Effector memory CD8-positive, alpha-beta T cell (primary cell): ENCODE measurements around the gene CHST4.
"Not testable (repeated sequence)": the region's sequence is repeated elsewhere in the genome, so short reads cannot be mapped to it uniquely, and the experiment has no call there.

ENCODE experiments used
- ATAC-seq: fragments of 150-1000 bp; cut with Tn5 transposase; replicated peaks from 2 replicates; pipeline ENCODE4 v1.10.0; 2021; ENCODE audit warnings: mild to moderate bottlenecking, moderate library complexity
- DNase-seq, 3 experiments: peaks; one replicate each; pipeline ENCODE4 v3.0.0; 2021
- H3K27ac Mint-ChIP-seq, 2 donors: one replicate each; pipeline ENCODE4 v1.8.0; 2022; ENCODE audit warnings: mild to moderate bottlenecking in 2 of 2, mixed read lengths in 2 of 2, moderate library complexity in 2 of 2
- H3K27me3 Mint-ChIP-seq, 2 donors: one replicate each; pipeline ENCODE4 v1.8.0; 2022; ENCODE audit warnings: mixed read lengths in 2 of 2
- H3K36me3 Mint-ChIP-seq: one replicate; pipeline ENCODE4 v1.8.0; 2022; ENCODE audit warnings: mild to moderate bottlenecking, moderate library complexity, mixed read lengths; ENCODE audit not compliant: insufficient read depth
- H3K4me1 Mint-ChIP-seq, 2 donors: one replicate each; pipeline ENCODE4 v1.8.0; 2022; ENCODE audit warnings: low read depth in 2 of 2, mixed read lengths in 2 of 2
- H3K4me3 Mint-ChIP-seq, 2 donors: one replicate each; pipeline ENCODE4 v1.8.0; 2022; ENCODE audit warnings: mild to moderate bottlenecking in 2 of 2, mixed read lengths in 2 of 2, moderate library complexity in 2 of 2
- H3K9me3 Mint-ChIP-seq, 2 donors: one replicate each; pipeline ENCODE4 v1.8.0; 2022; ENCODE audit warnings: mixed read lengths in 2 of 2

The CHST4 gene

GRCh38 chr16:71500964-71501363 lies 25.3 kb upstream of the CHST4 start:
- H3K4me1 Mint-ChIP-seq = no peaks in the 10 kb centered on the region
- no peak overlapping the region for H3K27ac Mint-ChIP-seq
- ATAC-seq (no peak), DNase-seq (no peak)
- peaks cover 20 to 36% of the 10 kb centered on the region in 2 donors for H3K27me3 Mint-ChIP-seq
- peaks cover 3% of the 10 kb centered on the region for H3K36me3 Mint-ChIP-seq
- no peak overlapping the region for H3K4me3 Mint-ChIP-seq
- no peaks in the 10 kb centered on the region for H3K9me3 Mint-ChIP-seq

GRCh38 chr16:71501547-71501946 lies 24.7 kb upstream of the CHST4 start:
- Mint-ChIP-seq H3K36me3 (peaks cover 3% of the 10 kb centered on the region), H3K9me3 (no peaks in the 10 kb centered on the region), H3K27ac (no peak overlapping the region), H3K4me3 (no peak overlapping the region), H3K27me3 (peaks cover 20 to 36% of the 10 kb centered on the region in 2 donors), H3K4me1 (no peaks in the 10 kb centered on the region)
- DNase-seq (no peak), ATAC-seq (no peak)

DNA sequence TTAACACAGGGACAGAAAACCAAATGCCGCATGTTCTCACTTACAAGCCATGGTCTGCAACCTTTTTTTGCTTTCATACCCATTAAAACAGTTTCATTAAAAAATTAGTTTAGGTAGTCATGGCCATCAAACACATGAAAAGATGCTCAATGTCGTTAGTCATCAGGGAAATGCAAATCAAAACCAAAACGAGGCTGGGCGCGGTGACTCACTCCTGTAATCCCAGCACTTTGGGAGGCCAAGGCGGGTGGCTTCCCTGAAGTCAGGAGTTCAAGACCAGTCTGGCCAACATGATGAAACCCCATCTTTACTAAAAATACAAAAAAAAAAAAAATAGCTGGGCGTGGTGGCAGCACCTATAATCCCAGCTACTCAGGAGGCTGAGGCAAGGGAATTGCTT lies 22.2 kb upstream of the CHST4 start:
- not testable (repeated sequence) for DNase-seq, H3K9me3 Mint-ChIP-seq, H3K36me3 Mint-ChIP-seq, H3K4me1 Mint-ChIP-seq, H3K4me3 Mint-ChIP-seq, H3K27ac Mint-ChIP-seq, ATAC-seq
- H3K27me3 Mint-ChIP-seq = peaks cover 20 to 27% of the 10 kb centered on the region in 2 donors

DNA sequence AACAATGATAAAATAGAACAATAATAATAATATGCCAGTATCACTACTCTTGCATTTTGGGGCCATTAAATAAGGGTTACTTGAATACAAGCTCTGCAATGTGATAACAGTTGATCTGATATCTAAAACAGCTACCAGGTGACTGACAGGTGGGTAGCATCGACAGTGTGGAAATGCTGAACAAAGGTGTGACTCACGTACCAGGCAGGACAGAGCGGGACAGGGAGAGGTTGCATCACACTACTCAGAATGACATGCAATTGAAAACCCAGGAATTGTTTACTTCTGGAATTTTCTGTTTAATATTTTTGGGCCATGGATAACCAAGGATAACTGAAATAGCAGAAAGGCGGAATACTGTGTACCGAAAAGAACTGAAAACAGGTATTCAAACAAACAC lies 21.3 kb upstream of the CHST4 start:
- Mint-ChIP-seq H3K27me3 (peaks cover 21 to 22% of the 10 kb centered on the region in 2 donors), H3K4me3 (no peak overlapping the region), H3K4me1 (no peaks in the 10 kb centered on the region), H3K36me3 (no peaks in the 10 kb centered on the region), H3K9me3 (no peaks in the 10 kb centered on the region), H3K27ac (no peak overlapping the region)
- no peak for DNase-seq
- ATAC-seq = no peak

GRCh38 chr16:71507061-71507460 lies 19.2 kb upstream of the CHST4 start:
- Mint-ChIP-seq H3K4me1 (no peaks in the 10 kb centered on the region), H3K4me3 (no peak overlapping the region), H3K9me3 (no peaks in the 10 kb centered on the region), H3K36me3 (no peaks in the 10 kb centered on the region), H3K27me3 (peaks cover 13 to 25% of the 10 kb centered on the region in 2 donors), H3K27ac (no peak overlapping the region)
- ATAC-seq (no peak), DNase-seq (no peak)

GRCh38 chr16:71513302-71513701 lies 12.9 kb upstream of the CHST4 start:
- no peaks in the 10 kb centered on the region for H3K36me3 Mint-ChIP-seq
- ATAC-seq (no peak), DNase-seq (no peak)
- H3K4me3 Mint-ChIP-seq = no peak overlapping the region
- peaks cover 23 to 35% of the 10 kb centered on the region in 2 donors for H3K27me3 Mint-ChIP-seq
- H3K4me1 Mint-ChIP-seq = no peaks in the 10 kb centered on the region
- H3K27ac Mint-ChIP-seq = no peak overlapping the region
- H3K9me3 Mint-ChIP-seq = no peaks in the 10 kb centered on the region

DNA sequence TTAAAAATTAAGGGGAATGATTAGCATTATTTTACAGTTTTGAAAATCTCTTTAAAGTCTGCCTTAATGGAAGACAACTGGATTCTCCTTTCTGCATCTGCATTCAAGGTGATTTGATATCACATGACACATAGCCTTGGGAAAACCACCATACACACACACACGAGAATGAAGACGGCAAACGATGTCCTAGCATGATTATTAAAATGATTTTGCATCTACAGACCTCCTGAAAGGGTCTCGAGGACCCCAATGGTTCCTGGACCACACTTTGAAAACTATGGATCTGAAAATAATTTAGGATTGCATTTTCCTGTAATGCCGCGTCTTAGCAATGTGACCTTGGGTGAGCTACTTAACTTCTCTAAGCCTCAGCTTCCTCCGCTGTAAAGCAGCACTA lies 11.8 kb upstream of the CHST4 start:
- peaks cover 19 to 35% of the 10 kb centered on the region in 2 donors for H3K27me3 Mint-ChIP-seq
- no peaks in the 10 kb centered on the region for H3K9me3 Mint-ChIP-seq
- H3K4me1 Mint-ChIP-seq = no peaks in the 10 kb centered on the region
- DNase-seq (no peak), ATAC-seq (no peak)
- H3K36me3 Mint-ChIP-seq = no peaks in the 10 kb centered on the region
- no peak overlapping the region for H3K4me3 Mint-ChIP-seq
- H3K27ac Mint-ChIP-seq = no peak overlapping the region

DNA sequence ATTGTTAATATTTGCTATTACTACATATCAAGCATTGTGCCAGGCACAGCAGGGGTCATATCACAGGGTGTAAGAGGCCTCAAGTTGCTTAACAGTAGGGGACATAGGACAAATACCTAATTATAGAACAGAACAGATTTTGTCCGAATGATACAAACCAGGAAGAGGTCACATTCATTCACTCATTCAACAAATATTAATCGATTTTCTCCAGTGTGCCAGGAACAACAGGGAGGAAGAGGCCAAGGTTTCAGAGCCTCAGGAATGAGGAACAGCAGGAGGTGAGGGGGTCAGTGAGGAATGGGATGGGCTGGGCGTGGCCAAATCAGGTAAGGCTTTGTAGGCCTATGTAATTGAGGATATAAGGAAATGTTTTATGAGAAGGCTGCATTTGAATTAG lies 11.2 kb upstream of the CHST4 start:
- Mint-ChIP-seq H3K27me3 (peaks cover 14 to 35% of the 10 kb centered on the region in 2 donors), H3K27ac (no peak overlapping the region), H3K4me3 (no peak overlapping the region), H3K9me3 (no peaks in the 10 kb centered on the region), H3K36me3 (no peaks in the 10 kb centered on the region), H3K4me1 (no peaks in the 10 kb centered on the region)
- no peak for ATAC-seq
- no peak for DNase-seq

GRCh38 chr16:71520550-71520949 lies 5.7 kb upstream of the CHST4 start:
- Mint-ChIP-seq H3K27me3 (peaks cover 25 to 40% of the 10 kb centered on the region in 2 donors), H3K27ac (no peak overlapping the region), H3K4me3 (no peak overlapping the region), H3K9me3 (no peaks in the 10 kb centered on the region), H3K4me1 (no peaks in the 10 kb centered on the region), H3K36me3 (no peaks in the 10 kb centered on the region)
- DNase-seq (no peak), ATAC-seq (no peak)

GRCh38 chr16:71524566-71525553 lies 1.4 kb upstream of the CHST4 start:
- Mint-ChIP-seq H3K4me1 (no peaks in the 10 kb centered on the region), H3K36me3 (no peaks in the 10 kb centered on the region), H3K4me3 (no peak overlapping the region), H3K27me3 (peaks cover 47 to 72% of the 10 kb centered on the region in 2 donors), H3K9me3 (no peaks in the 10 kb centered on the region), H3K27ac (no peak overlapping the region)
- DNase-seq = no peak
- ATAC-seq = no peak

- Mint-ChIP-seq H3K36me3 (no peaks in the 10 kb centered on the region), H3K27me3 (peaks cover 35 to 62% of the 10 kb centered on the region in 2 donors), H3K9me3 (no peaks in the 10 kb centered on the region), H3K4me1 (no peaks in the 10 kb centered on the region), H3K27ac (no peak overlapping the region), H3K4me3 (no peak overlapping the region)
- ATAC-seq (no peak), DNase-seq (no peak)
These were observed 2.0 kb downstream of the CHST4 start for GRCh38 chr16:71528257-71528656.

DNA sequence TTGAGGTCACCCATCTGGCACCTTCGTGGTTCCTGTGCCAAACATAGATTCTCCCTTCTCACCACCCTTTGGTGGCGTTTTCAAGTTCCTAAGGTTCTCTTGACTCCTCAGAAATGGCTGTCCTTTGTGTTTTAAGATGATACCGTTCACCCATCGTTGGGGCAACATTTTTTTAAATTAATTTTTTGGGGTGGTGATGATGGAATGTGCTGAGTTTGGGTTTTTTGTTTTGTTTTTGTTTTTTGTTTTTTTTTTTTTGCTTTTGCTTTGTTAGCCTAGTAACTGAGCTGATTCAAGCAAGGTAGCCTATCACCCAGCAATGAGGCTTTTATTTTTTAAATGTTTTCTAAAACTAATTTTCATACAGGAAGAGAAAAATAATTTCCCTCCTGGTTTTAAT lies 2.6 kb downstream of the CHST4 start:
- Mint-ChIP-seq H3K4me3 (no peak overlapping the region), H3K36me3 (no peaks in the 10 kb centered on the region), H3K27me3 (peaks cover 35 to 56% of the 10 kb centered on the region in 2 donors), H3K9me3 (no peaks in the 10 kb centered on the region), H3K27ac (no peak overlapping the region), H3K4me1 (no peaks in the 10 kb centered on the region)
- DNase-seq (no peak), ATAC-seq (no peak)

DNA sequence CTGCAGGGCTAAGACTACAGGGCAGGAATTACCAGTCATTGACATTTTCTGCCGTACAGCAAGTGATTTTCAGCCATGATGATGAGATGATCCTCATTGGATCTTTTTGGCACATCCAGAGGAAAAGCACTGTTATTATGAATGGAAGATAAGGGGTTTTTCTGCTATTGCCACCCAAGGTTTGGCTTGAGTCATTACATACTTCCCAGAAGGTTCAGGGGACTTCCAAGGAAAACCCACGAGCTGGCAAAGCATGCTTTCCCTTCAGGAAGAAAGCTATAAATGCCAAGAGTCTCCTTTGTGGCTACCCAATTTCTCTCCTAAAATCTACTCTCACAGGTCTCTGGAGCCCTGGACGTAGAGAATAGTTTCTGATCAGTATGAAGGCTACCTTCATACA lies 6.1 kb downstream of the CHST4 start:
- no peak for DNase-seq
- no peak for ATAC-seq
- no peak overlapping the region for H3K27ac Mint-ChIP-seq
- H3K9me3 Mint-ChIP-seq = no peaks in the 10 kb centered on the region
- no peaks in the 10 kb centered on the region for H3K36me3 Mint-ChIP-seq
- H3K27me3 Mint-ChIP-seq = peaks cover 28 to 46% of the 10 kb centered on the region in 2 donors
- H3K4me1 Mint-ChIP-seq = no peaks in the 10 kb centered on the region
- H3K4me3 Mint-ChIP-seq = no peak overlapping the region

DNA sequence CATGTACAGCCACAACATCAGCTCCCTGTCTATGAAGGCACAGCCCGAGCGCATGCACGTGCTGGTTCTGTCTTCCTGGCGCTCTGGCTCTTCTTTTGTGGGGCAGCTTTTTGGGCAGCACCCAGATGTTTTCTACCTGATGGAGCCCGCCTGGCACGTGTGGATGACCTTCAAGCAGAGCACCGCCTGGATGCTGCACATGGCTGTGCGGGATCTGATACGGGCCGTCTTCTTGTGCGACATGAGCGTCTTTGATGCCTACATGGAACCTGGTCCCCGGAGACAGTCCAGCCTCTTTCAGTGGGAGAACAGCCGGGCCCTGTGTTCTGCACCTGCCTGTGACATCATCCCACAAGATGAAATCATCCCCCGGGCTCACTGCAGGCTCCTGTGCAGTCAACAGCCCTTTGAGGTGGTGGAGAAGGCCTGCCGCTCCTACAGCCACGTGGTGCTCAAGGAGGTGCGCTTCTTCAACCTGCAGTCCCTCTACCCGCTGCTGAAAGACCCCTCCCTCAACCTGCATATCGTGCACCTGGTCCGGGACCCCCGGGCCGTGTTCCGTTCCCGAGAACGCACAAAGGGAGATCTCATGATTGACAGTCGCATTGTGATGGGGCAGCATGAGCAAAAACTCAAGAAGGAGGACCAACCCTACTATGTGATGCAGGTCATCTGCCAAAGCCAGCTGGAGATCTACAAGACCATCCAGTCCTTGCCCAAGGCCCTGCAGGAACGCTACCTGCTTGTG lies 10.7 kb downstream of the CHST4 start:
- ATAC-seq (no peak), DNase-seq (no peak)
- Mint-ChIP-seq H3K27ac (no peak overlapping the region), H3K4me3 (no peak overlapping the region), H3K27me3 (peaks cover 23 to 31% of the 10 kb centered on the region in 2 donors), H3K4me1 (no peaks in the 10 kb centered on the region), H3K9me3 (no peaks in the 10 kb centered on the region), H3K36me3 (no peaks in the 10 kb centered on the region)
